OCI-LY7 (cell line): ENCODE measurements around the gene ARHGAP35. TPM values are rescaled to one million over a fixed set of nuclear protein-coding genes. Genes with fewer than 3 reads are reported as not detected.

Experiments used
- BruUV-seq: library from RNA; stranded (reverse); fragments of 400-500 nt; replicated peaks from 2 replicates; lab custom pipeline; 2021; lab: Mats Ljungman, UMichigan
- CTCF ChIA-PET: fragments of 300-600 bp; sonication (Branson Sonifier 250); formaldehyde crosslinking; loops from one replicate; lab custom pipeline; 2022; ENCODE audit warnings: antibody characterized with exemption; ENCODE audit not compliant: unreplicated experiment; lab: Charles Lee
- POLR2A ChIA-PET: fragments of 300-600 bp; sonication (Branson Sonifier 250); formaldehyde crosslinking; loops from one replicate; lab custom pipeline; 2022; ENCODE audit warnings: antibody characterized with exemption; lab: Charles Lee
- DNase-seq: peaks from one replicate; pipeline ENCODE4 v3.0.0-alpha.2; 2015; ENCODE audit warnings: low spot score
- H2AFZ ChIP-seq: fragments of 200-600 bp; sonication (generic), shearing (Covaris generic); 2 replicates; pipeline ENCODE4 v1.6.1; 2014; ENCODE audit warnings: mild to moderate bottlenecking, antibody characterized with exemption, low read length, moderate library complexity
- H3K27ac ChIP-seq: fragments of 200-600 bp; sonication (generic); 2 replicates; pipeline ENCODE4 v1.5.1; 2014; ENCODE audit warnings: mixed run types, low read depth, mild to moderate bottlenecking, moderate library complexity, low read length, inconsistent platforms; ENCODE audit not compliant: poor library complexity, severe bottlenecking
- H3K36me3 ChIP-seq: fragments of 200-600 bp; sonication (generic); 2 replicates; pipeline ENCODE4 v1.6.1; 2014; ENCODE audit warnings: mild to moderate bottlenecking, antibody characterized with exemption, low read length, moderate library complexity, mixed read lengths; ENCODE audit not compliant: insufficient read depth
- H3K4me1 ChIP-seq: fragments of 200-600 bp; sonication (generic); 2 replicates; pipeline ENCODE4 v1.5.1; 2014; ENCODE audit warnings: mild to moderate bottlenecking, low read length; ENCODE audit not compliant: insufficient read depth, poor library complexity, severe bottlenecking
- H3K4me2 ChIP-seq: fragments of 200-600 bp; sonication (generic); 2 replicates; pipeline ENCODE4 v1.6.1; 2014; ENCODE audit warnings: mild to moderate bottlenecking, low read length
- H3K4me3 ChIP-seq: fragments of 200-600 bp; sonication (generic); 2 replicates; pipeline ENCODE4 v1.5.1; 2014; ENCODE audit warnings: mild to moderate bottlenecking, low read depth, low read length; ENCODE audit not compliant: poor library complexity, severe bottlenecking
- H3K79me2 ChIP-seq: fragments of 200-600 bp; sonication (generic); 2 replicates; pipeline ENCODE4 v1.6.1; 2016; ENCODE audit warnings: low read depth, mild to moderate bottlenecking, low read length, moderate library complexity, mixed read lengths; ENCODE audit not compliant: insufficient read depth
- H3K9me2 ChIP-seq: fragments of 200-600 bp; sonication (generic); 2 replicates; pipeline ENCODE4 v1.6.1; 2016; ENCODE audit warnings: mild to moderate bottlenecking, low read length, mixed read lengths; ENCODE audit not compliant: insufficient read depth
- H3K9me3 ChIP-seq: fragments of 200-600 bp; sonication (generic); 2 replicates; pipeline ENCODE4 v1.6.1; 2014; ENCODE audit warnings: mild to moderate bottlenecking, mixed run types, low read length, mixed read lengths
- H4K20me1 ChIP-seq: fragments of 200-600 bp; sonication (generic); 2 replicates; pipeline ENCODE4 v1.6.1; 2014; ENCODE audit warnings: mild to moderate bottlenecking, antibody characterized with exemption, low read length, moderate library complexity, mixed read lengths; ENCODE audit not compliant: insufficient read depth
- CTCF ChIP-seq: fragments of 200-600 bp; sonication (generic); conservative IDR thresholded peaks from 2 replicates; pipeline ENCODE4 v1.5.1; 2014; ENCODE audit warnings: mild to moderate bottlenecking, antibody characterized with exemption, low read length, moderate library complexity, mixed read lengths
- EZH2phosphoT487 ChIP-seq: fragments of 200-600 bp; sonication (generic); IDR thresholded peaks from 2 replicates; pipeline ENCODE4 v1.6.1; 2018; ENCODE audit warnings: low read depth, borderline replicate concordance, mild to moderate bottlenecking, mixed run types, antibody characterized with exemption, low read length, moderate library complexity, mixed read lengths
- intact Hi-C: fragments of 100-400 bp; cut with micrococcal nuclease; formaldehyde crosslinking; loops from one replicate; pipeline ENCODE4 v1.10.0; 2022; ENCODE audit not compliant: unreplicated experiment
- total RNA-seq, 2 experiments: library from RNA; depleted of rRNA in 1 of 2; stranded (reverse); fragments of >200 nt in 1 of 2; shearing (Covaris generic) in 1 of 2; gene quantifications; 2 replicates each; pipeline ENCODE4 v1.2.3, GENCODE V29; 2014 to 2022

The ARHGAP35 gene
- total RNA-seq, 2 experiments from 2014 or later: 26.5 to 42.2 TPM

- peaks cover 77% of the 10 kb centered on the region for H3K79me2 ChIP-seq
- intact Hi-C loops: no loop called here
- TF ChIP-seq EZH2phosphoT487: no peak
- no peak for TF ChIP-seq CTCF
- no peak overlapping the region for H3K27ac ChIP-seq
- ChIA-PET CTCF (no interaction called here), POLR2A (interaction anchor here (1.0 kb wide), 1 partner anchor 21 kb away, joined by 3 read pairs; no protein-coding TSS in a partner anchor)
- peak overlapping the region; percentile 46 for H3K4me2 ChIP-seq
- peak; percentile 23 for DNase-seq
- H3K9me3 ChIP-seq: no peaks in the 10 kb centered on the region
- no peaks in the 10 kb centered on the region for H3K9me2 ChIP-seq
- H3K4me3 ChIP-seq: no peak overlapping the region
- H4K20me1 ChIP-seq: peaks cover 17% of the 10 kb centered on the region
- 0 out of 2 replicates have a peak, but pooled peaks cover 6% of the 10 kb centered on the region for H3K36me3 ChIP-seq
- H2AFZ ChIP-seq: no peak overlapping the region
- BruUV-seq: no TSS peak
- H3K4me1 ChIP-seq: peaks cover 29% of the 10 kb centered on the region
Observed at GRCh38 chr19:46903458-46903857, 42.7 kb downstream of the ARHGAP35 start.

GRCh38 chr19:46904114-46905060 lies 43.6 kb downstream of the ARHGAP35 start:
- ChIA-PET POLR2A (interaction anchor here (0.7 to 1.0 kb wide), 2 partner anchors 20 kb away, joined by 3 read pairs; no protein-coding TSS in a partner anchor), CTCF (no interaction called here)
- peaks cover 69% of the 10 kb centered on the region; the same call in 1 of the 2 replicates for H3K79me2 ChIP-seq
- H3K4me1 ChIP-seq: peaks cover 22% of the 10 kb centered on the region
- no peak overlapping the region for H3K27ac ChIP-seq
- intact Hi-C loops: no loop called here
- no peak overlapping the region for H3K4me3 ChIP-seq
- no peak for TF ChIP-seq EZH2phosphoT487
- TF ChIP-seq CTCF: no peak
- H2AFZ ChIP-seq: no peak overlapping the region
- H3K9me3 ChIP-seq: no peaks in the 10 kb centered on the region
- H3K9me2 ChIP-seq: no peaks in the 10 kb centered on the region
- H4K20me1 ChIP-seq: peaks cover 17% of the 10 kb centered on the region
- H3K36me3 ChIP-seq: no peaks in the 10 kb centered on the region
- H3K4me2 ChIP-seq: no peak overlapping the region
- no TSS peak for BruUV-seq
- DNase-seq: no peak
